Esophagus muscularis mucosa (tissue), 4 donors: Measurements from ENCODE around the gene ALDH3B1.

Source experiments
- CTCF ChIP-seq, 3 experiments: fragments of 200-600 bp in 2 of 3; fragments of 450-650 bp in 1 of 3; sonication (generic) in 2 of 3; IDR thresholded peaks; one replicate each; pipeline ENCODE4 v1.5.1; 2017 to 2019; ENCODE audit warnings: antibody characterized with exemption in 3 of 3, mild to moderate bottlenecking in 2 of 3, moderate library complexity in 1 of 3
- EP300 ChIP-seq: sonication (generic); formaldehyde crosslinking; IDR thresholded peaks from one replicate; pipeline ENCODE4 v1.6.1; 2017; ENCODE audit warnings: antibody characterized with exemption
- POLR2A ChIP-seq: fragments of 450-650 bp; IDR thresholded peaks from one replicate; pipeline ENCODE4 v1.6.1; 2017; ENCODE audit warnings: antibody characterized with exemption, moderate library complexity, mild to moderate bottlenecking, low read depth
- POLR2AphosphoS5 ChIP-seq, 2 donors: sonication (generic); formaldehyde crosslinking; IDR thresholded peaks; one replicate each; pipeline ENCODE4 v1.6.1; 2017; ENCODE audit warnings: antibody characterized with exemption in 2 of 2

GRCh38 chr11:68049509-68050370 is 39.6 kb downstream of the ALDH3B1 start:
- TF ChIP-seq CTCF (IDR thresholded peaks at IDR 0.05) (no peak), POLR2AphosphoS5 (IDR thresholded peaks at IDR 0.05) (no peak), EP300 (no peak), POLR2A (no peak)
